Stimulated activated CD8-positive, alpha-beta memory T cell treated with anti-CD3 and anti-CD28 coated beads, Interleukin-4, amount 100 ng/mL, for 48 hours (primary cell): ENCODE data around the gene HPS4.
A peak's percentile ranks its signal among the peaks of the same experiment; 100 is the strongest.

Experiments used
- DNase-seq: peaks from one replicate; pipeline ENCODE4 v3.0.0-alpha.2; 2020

The HPS4 gene

DNA sequence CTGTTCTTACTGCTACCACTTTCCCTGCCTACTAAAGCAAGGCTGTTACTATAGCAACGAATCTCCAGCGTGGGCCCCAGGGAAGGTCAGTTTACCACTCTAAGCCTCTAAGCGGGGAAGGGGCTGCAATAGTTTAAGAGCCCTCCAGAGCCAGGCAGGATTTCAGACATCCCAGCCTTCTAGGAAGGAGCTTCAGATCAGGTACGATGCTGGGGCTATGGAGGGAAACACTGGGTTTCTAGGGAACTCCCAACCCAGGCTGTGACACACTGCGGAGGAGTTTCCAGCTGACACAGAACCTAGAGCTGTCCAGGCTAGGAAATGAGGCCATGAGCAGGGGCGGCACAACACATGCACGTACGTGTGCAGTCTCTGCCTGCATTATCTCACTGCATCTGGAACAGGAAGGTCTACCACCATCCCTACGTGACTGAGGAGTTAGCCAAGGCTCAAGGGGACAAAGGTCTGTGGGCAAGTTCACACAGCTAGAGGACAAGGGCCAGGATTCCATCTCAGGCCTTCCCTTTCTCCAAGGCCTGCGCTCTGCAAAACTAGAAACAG lies 20.4 kb downstream of the HPS4 start:
- DNase-seq: no peak

GRCh38 chr22:26462641-26463040 lies 20.9 kb downstream of the HPS4 start:
- DNase-seq: no peak

- no peak for DNase-seq
These were observed 21.5 kb downstream of the HPS4 start for GRCh38 chr22:26462051-26462450.

GRCh38 chr22:26461188-26461810 lies 22.3 kb downstream of the HPS4 start:
- peak; percentile 71 for DNase-seq

- no peak for DNase-seq
These were observed 23.4 kb downstream of the HPS4 start for GRCh38 chr22:26460202-26460601.

- DNase-seq: no peak
These were observed 25.8 kb downstream of the HPS4 start for GRCh38 chr22:26457661-26458272.

DNA sequence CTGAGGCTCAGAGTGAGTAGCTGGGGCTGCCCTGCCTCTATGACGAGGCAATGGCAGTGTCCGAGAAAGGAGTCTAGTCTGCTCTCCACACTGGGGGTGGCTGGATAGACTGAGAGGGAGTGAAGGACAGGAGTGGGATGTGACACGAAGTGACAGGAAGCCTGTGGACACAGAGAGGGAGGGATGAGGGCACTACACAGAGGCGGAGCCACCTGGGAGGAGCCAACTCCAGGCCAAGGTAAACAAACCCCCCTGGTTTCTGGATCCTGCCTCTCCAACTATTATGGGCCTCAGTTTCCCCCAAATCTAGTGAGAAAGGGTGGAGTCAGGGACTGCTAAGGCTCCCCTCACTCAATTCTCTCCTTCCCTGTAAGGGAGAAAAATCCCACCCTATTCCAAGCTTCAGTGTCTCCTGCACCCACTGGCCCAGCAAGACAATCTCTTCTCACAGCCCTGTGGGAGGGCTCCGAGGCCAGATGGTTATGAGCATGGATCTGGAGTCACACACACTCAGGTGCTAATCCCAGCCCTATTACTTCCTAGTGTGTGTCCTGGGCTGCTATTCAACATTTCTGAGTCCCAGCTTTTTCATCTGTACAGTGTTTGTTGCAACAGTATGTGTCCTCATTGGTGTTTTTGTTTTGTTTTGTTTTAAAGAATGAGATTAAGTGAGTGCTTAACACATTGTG lies 29.6 kb downstream of the HPS4 start:
- DNase-seq: no peak

DNA sequence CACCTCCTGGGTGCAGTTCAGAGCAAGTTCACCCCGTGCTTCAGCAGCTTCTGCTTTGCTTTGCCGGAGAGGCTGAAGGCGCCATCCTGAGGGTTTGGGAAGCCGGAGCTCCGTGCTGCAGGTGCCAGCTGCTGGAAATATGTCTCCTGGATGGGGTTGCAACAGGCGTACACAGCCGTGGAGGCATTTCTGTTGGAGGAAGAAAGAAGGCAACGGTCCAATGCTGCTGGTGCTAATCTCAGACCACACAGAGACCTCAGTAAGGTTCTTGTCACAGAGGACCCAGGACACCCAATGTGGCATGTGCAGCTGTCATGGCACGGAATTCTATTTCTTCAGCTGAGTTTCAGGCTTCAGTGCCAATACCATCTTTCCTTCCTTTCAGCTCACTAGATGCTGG lies 30.4 kb downstream of the HPS4 start:
- DNase-seq: no peak

GRCh38 chr22:26452236-26453016 lies 31.2 kb downstream of the HPS4 start:
- no peak for DNase-seq

DNA sequence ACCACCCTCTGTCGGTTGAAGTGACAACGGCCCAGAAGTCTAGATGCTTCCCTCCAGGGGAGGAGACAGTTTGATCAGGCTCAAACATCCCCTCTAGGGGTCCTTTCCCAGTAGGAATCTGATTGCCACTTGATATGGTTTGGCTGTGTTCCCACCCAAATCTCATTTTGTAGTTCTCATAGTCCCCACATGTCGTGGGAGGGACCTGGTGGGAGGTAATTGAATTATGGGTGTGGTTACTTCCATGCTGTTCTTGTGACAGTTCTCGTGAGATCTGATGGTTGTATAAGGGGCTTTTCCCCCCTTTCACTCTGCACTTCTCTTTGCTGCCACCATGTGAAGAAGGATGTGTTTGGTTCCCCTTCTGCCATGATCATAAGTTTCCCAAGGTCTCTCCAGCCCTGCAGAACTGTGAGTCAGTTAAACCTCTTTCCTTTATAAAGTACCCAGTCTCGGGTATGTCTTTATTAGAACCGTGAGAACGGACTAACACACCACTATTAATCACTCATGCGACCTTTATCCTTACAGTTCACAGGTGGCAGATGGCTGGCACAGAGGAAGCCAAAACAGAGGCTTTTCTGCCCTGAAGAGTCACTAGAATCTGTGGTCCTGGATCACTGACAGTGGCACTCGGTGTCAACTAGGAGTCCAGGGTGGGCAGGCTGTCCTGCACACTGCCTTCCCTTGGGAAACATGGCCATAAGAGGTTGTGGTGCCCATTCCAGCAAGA lies 33.0 kb downstream of the HPS4 start:
- no peak for DNase-seq

DNA sequence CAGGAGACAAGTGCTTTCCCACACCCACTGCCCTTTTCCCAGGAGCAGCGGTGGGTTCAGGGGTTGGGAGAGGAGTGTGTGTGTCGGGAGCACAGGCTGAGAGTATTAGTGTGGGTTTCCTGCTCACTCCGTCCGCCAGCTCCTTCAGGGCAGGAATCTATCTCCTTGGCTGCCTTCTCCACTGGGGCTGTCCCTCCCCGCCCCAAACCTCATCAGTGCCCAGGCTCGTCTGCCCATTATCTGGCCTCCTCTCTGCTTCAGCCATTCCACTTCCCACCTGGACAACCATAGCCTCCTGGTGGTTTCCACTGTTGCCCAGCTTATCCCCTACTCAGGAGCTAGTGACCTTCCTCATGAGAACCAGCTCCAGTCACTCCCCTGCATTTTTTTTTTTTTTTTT lies 34.6 kb downstream of the HPS4 start:
- no peak for DNase-seq

- no peak for DNase-seq
These were observed 35.2 kb downstream of the HPS4 start for GRCh38 chr22:26448334-26448733.

GRCh38 chr22:26447584-26448329 lies 35.8 kb downstream of the HPS4 start:
- no peak for DNase-seq

DNA sequence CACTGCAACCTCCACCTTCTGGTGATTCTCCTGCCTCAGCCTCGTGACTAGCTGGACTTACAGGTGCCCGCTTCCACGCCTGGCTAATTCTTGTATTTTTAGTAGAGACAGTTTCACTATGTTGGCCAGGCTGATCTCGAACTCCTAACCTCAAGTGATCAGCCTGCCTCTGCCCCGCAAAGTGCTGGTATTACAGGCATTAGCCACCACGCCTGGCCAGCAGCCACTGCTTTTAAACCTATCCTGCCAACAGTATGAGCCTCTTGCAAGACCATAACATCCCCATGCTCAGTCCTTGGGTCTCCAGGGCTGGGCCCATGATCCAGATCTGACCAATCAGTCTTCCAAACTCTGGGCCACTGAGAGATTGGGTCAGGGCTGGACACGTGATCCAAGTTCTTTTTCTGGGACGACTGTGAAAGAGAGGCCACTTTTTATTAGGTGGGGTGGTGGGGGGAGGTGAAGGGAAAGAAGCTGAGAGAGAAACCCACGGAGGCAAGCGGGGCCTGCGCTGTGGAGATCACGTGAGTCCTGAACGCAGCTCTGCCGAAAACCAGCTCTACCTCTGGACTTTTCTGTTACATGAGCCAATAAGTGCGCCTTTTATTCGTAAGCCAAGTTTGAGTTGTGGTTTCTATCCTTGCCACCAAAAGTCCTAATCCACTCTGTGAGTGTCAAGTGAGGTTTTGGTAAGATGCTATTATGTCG lies 36.6 kb downstream of the HPS4 start:
- DNase-seq: no peak

- DNase-seq: no peak
These were observed 37.9 kb downstream of the HPS4 start for GRCh38 chr22:26445577-26446275.

GRCh38 chr22:26444777-26445176 lies 38.8 kb downstream of the HPS4 start:
- no peak for DNase-seq

- DNase-seq: no peak
These were observed 39.5 kb downstream of the HPS4 start for GRCh38 chr22:26443901-26444690.

GRCh38 chr22:26442086-26442756 lies 41.4 kb downstream of the HPS4 start:
- no peak for DNase-seq

GRCh38 chr22:26439559-26439958 lies 44.0 kb downstream of the HPS4 start:
- DNase-seq: no peak
